Lower leg skin (tissue), 4 donors: ENCODE data around the gene DUSP8. TPM values are rescaled to one million over a fixed set of nuclear protein-coding genes. Genes with fewer than 3 reads are reported as not detected.

Experiments used
- DNase-seq, 2 donors: peaks; one replicate each; pipeline ENCODE4 v3.0.0-alpha.2; 2019; ENCODE audit warnings: low spot score in 2 of 2
- H3K4me3 ChIP-seq: fragments of 200-600 bp; sonication (generic); 2 replicates; pipeline ENCODE4 v1.5.1; 2017; ENCODE audit warnings: mild to moderate bottlenecking, low read depth; ENCODE audit not compliant: poor library complexity, severe bottlenecking
- CTCF ChIP-seq, 3 donors: fragments of 450-650 bp; IDR thresholded peaks; one replicate each; pipeline ENCODE4 v1.5.1; 2016; ENCODE audit warnings: antibody characterized with exemption in 3 of 3, mild to moderate bottlenecking in 3 of 3, moderate library complexity in 2 of 3
- POLR2A ChIP-seq, 2 donors: fragments of 450-650 bp; IDR thresholded peaks; one replicate each; pipeline ENCODE4 v1.6.1; 2016 to 2017; ENCODE audit warnings: antibody characterized with exemption in 2 of 2, mild to moderate bottlenecking in 1 of 2, moderate library complexity in 1 of 2
- WGBS, 2 donors: methylation state at CpG; one replicate each; pipeline ENCODE4 v1.1.5; 2018; 5-methylcytosine and 5-hydroxymethylcytosine counted together
- intact Hi-C: fragments of 100-400 bp; cut with DNase I; formaldehyde crosslinking; loops from one replicate; pipeline ENCODE4 v1.15.0; 2023; ENCODE audit warnings: low total_unique reads
- total RNA-seq, 4 donors: library from RNA; depleted of rRNA; stranded (reverse); fragments of >200 nt; gene quantifications; one replicate each; pipeline ENCODE4 v1.1.0, GENCODE V29; 2016

Gene DUSP8
- total RNA-seq, 4 donors from 2014 or later, result 4.0 to 11.6 (median 5.9) TPM

- no peak for TF ChIP-seq CTCF (IDR thresholded peaks at IDR 0.05)
- TF ChIP-seq POLR2A (IDR thresholded peaks at IDR 0.05), result no peak
- no peak overlapping the region for H3K4me3 ChIP-seq
- intact Hi-C loops, result no loop called here
- no peak for DNase-seq
- WGBS, 2 donors, result 85 to 90% methylated on average over 7 of the region's 7 CpGs
These were observed 37.9 kb downstream of the DUSP8 start for GRCh38 chr11:1534171-1534570.

GRCh38 chr11:1533342-1533725, 38.7 kb downstream of the DUSP8 start:
- TF ChIP-seq CTCF (IDR thresholded peaks at IDR 0.05) (no peak), POLR2A (IDR thresholded peaks at IDR 0.05) (no peak)
- WGBS, 2 donors, result 76 to 81% methylated on average over 10 of the region's 10 CpGs

GRCh38 chr11:1532606-1533341, 39.3 kb downstream of the DUSP8 start:
- WGBS, 2 donors, result 34 to 50% methylated on average over 20 of the region's 20 CpGs
- no peak for TF ChIP-seq CTCF (IDR thresholded peaks at IDR 0.05)
- no peak for TF ChIP-seq POLR2A (IDR thresholded peaks at IDR 0.05)
- intact Hi-C loops, result no loop called here
- no peak for DNase-seq
- no peak overlapping the region for H3K4me3 ChIP-seq

More at GRCh38 chr11:1533342-1533725, 38.7 kb downstream of the DUSP8 start:
- intact Hi-C loops, result no loop called here
- DNase-seq, result no peak
- no peak overlapping the region for H3K4me3 ChIP-seq

GRCh38 chr11:1532014-1532586, 40.0 kb downstream of the DUSP8 start:
- DNase-seq, result peak in 1 of 2 donors; percentile 45

GRCh38 chr11:1531449-1532013, 40.5 kb downstream of the DUSP8 start:
- intact Hi-C loops, result no loop called here
- WGBS, 2 donors, result 40 to 44% methylated on average over 12 of the region's 12 CpGs
- H3K4me3 ChIP-seq, result no peak overlapping the region
- no peak for TF ChIP-seq CTCF (IDR thresholded peaks at IDR 0.05)
- TF ChIP-seq POLR2A (IDR thresholded peaks at IDR 0.05), result no peak
- DNase-seq, result no peak

More at GRCh38 chr11:1532014-1532586, 40.0 kb downstream of the DUSP8 start:
- intact Hi-C loops, result no loop called here
- no peak for TF ChIP-seq POLR2A (IDR thresholded peaks at IDR 0.05)
- no peak for TF ChIP-seq CTCF (IDR thresholded peaks at IDR 0.05)
- no peak overlapping the region for H3K4me3 ChIP-seq
- 19 to 32% methylated on average over 15 to 16 of the region's 17 CpGs for WGBS, 2 donors
